ENCODE results near the gene LCA5.

DNA sequence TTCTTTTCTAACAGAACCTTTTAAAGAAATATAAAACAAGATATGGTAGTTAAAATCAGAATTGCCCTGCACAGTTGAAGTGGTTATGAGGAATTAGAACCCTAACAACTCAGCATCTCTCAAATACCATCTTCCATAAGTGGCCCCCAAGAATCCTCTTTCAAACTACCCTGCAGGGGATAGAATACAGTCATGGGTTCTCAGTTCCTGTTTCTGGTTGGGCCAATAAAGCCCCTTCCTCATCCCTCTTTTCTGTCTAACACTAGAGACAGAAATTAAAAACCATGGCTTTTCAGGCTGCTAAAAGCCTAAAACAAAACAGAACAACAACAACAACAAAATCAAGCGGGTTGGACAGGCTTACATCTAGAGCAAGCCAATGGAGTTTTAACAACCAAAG lies 6.7 kb upstream of the LCA5 start:
- TF ChIP-seq, protein P1, sequence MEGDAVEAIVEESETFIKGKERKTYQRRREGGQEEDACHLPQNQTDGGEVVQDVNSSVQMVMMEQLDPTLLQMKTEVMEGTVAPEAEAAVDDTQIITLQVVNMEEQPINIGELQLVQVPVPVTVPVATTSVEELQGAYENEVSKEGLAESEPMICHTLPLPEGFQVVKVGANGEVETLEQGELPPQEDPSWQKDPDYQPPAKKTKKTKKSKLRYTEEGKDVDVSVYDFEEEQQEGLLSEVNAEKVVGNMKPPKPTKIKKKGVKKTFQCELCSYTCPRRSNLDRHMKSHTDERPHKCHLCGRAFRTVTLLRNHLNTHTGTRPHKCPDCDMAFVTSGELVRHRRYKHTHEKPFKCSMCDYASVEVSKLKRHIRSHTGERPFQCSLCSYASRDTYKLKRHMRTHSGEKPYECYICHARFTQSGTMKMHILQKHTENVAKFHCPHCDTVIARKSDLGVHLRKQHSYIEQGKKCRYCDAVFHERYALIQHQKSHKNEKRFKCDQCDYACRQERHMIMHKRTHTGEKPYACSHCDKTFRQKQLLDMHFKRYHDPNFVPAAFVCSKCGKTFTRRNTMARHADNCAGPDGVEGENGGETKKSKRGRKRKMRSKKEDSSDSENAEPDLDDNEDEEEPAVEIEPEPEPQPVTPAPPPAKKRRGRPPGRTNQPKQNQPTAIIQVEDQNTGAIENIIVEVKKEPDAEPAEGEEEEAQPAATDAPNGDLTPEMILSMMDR (IDR thresholded peaks at IDR 0.05; ENCODE audit: low read length), result no peak
- TF ChIP-seq EZH2 (optimal IDR thresholded peaks at IDR 0.05; ENCODE audit: low read depth, low read length), result no peak

Data from MM.1S (cell line).